Measurements from ENCODE around the gene CYP27B1.
A peak's percentile ranks its signal among the peaks of the same experiment; 100 is the strongest.

Gene CYP27B1

DNA sequence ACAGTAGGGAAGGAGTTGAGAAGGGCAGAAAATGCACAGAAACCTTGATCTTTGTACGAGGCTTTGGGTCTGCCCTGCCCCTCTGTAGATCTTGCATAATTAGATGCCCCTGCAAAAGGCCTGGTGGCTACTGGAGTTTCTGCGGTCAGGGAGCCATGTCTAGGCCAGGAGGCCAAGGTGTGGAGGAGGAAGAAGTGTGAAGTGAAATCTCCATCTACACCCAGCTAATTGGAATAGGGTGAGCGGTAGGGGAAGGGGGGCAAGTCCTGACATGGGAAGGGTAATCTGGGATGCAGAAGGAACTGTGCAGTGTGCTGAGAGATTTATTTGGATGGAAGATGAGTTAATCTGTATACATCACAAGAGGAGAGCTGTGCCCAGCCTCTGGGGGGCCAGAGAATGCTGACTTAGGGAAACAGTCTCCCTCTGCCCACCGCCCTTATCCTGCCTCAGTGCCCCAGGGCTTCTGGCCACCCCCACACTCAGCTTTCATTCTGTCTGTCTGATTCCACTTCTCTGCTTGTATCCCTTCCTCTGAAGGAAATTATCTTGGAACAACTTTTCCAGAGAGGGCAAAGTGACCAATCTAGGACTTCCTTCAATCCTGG is 5.4 kb downstream of the CYP27B1 start:
- no peak for DNase-seq (ENCODE audit: low read depth)
- H3K4me3 ChIP-seq (ENCODE audit: low read depth, low read length) = no peak overlapping the region
- TF ChIP-seq, protein P1, sequence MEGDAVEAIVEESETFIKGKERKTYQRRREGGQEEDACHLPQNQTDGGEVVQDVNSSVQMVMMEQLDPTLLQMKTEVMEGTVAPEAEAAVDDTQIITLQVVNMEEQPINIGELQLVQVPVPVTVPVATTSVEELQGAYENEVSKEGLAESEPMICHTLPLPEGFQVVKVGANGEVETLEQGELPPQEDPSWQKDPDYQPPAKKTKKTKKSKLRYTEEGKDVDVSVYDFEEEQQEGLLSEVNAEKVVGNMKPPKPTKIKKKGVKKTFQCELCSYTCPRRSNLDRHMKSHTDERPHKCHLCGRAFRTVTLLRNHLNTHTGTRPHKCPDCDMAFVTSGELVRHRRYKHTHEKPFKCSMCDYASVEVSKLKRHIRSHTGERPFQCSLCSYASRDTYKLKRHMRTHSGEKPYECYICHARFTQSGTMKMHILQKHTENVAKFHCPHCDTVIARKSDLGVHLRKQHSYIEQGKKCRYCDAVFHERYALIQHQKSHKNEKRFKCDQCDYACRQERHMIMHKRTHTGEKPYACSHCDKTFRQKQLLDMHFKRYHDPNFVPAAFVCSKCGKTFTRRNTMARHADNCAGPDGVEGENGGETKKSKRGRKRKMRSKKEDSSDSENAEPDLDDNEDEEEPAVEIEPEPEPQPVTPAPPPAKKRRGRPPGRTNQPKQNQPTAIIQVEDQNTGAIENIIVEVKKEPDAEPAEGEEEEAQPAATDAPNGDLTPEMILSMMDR (IDR thresholded peaks at IDR 0.05; ENCODE audit: insufficient read depth, low read depth, low read length, missing control alignments) = no peak

DNA sequence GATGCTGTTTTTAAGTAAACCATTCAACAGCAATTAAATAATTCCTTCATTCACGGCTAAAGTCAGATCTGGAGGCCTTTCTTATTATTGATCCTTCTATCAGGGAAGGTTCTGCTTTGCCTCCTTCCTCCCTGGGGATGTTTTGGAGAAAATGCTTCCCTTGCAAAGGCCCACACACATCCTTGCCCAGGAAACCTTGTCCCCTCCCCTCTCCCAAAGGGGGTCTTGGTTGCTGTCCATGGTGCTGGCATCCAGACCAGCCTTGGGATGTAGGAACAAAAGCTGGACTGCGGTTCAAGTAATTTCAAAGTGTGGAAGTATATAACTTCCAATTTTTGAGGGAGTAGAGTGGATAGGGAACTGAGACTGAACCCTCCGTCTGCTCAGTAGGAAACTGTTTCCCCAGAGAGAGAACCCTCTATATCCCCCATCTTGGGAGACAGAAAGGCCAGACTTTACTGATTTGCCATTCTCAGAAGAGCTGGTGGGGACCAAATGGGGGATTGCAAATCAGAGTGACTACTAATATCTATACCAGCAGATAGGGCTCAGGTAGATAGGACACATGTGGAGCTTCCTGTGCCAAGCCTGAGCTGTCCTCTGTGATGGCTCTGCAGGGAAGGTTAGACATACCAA is 6.4 kb downstream of the CYP27B1 start:
- TF ChIP-seq, protein P1 (IDR thresholded peaks at IDR 0.05; ENCODE audit: insufficient read depth, low read depth, low read length, missing control alignments) = no peak
- no peak overlapping the region for H3K4me3 ChIP-seq (ENCODE audit: low read depth, low read length)
- DNase-seq (ENCODE audit: low read depth) = no peak

DNA sequence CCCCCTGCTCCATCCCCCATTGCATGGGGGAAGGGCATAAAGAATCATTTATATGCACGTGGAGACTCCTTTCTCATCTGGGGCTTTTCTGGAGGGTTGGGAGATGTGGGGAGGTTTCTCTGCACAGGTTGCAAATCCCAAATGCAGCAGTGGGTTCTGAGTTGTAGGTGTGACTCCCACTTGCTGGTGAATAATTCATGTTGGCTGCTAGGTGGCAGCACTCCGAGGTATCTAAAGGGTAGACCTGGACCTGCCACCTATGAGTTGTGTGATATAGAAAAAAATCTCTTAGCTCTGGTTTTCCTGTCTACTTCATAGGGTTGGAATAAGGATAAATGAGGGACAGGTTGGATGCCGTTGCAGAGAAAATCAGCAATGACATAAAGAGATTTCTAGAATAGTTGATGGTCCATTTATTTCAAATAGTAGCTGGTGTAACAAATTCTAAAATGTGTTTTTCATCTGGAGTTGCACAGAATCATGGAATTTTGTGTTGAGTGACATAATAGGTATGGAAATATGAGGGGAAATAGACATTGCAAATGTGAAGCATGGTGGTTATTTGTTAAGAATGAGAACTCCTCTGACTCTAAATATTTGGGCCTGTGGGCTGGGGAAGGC is 7.4 kb downstream of the CYP27B1 start:
- H3K4me3 ChIP-seq (ENCODE audit: low read depth, low read length) = no peak overlapping the region
- DNase-seq (ENCODE audit: low read depth) = peak; percentile 64
- TF ChIP-seq, protein P1 (IDR thresholded peaks at IDR 0.05; ENCODE audit: insufficient read depth, low read depth, low read length, missing control alignments) = peak; percentile 51

DNA sequence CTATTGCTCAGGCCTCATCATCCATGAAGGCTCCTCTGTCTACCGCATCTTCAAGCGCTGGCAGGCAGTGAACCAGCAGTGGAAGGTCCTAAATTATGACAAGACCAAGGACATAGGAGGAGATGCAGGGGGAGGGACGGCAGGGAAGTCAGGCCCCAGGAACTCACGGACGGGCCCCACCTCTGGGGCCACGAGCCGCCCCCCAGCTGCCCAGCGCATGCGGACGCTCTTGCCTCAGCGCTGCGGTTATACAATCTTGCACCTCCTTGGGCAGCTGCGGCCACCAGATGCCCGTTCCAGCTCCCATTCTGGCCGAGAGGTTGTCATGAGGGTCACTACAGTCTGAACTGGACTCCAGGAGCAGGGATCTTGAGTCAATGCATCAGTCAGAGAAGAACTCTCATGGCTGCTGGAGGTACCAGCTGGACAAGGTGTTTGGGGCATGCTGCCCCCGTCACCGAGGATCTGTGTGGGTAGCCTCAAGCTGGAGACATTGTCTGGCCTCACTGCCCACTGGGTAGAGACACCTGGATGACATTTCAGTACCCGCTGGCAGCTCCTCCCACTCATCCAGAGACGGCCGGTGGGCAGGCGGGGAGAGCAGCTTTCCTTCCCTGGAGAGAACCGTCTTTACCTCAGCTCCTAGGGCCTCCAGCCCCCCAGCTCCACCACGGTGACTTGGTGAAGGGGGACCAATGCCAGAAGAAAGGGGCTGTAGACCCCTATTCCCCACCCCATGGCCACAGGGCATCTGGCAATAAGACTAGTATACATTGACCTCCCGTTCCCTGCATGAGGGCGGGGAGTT is 8.1 kb downstream of the CYP27B1 start:
- TF ChIP-seq, protein P1 (IDR thresholded peaks at IDR 0.05; ENCODE audit: insufficient read depth, low read depth, low read length, missing control alignments) = no peak
- no peak for DNase-seq (ENCODE audit: low read depth)
- H3K4me3 ChIP-seq (ENCODE audit: low read depth, low read length) = no peak overlapping the region

DNA sequence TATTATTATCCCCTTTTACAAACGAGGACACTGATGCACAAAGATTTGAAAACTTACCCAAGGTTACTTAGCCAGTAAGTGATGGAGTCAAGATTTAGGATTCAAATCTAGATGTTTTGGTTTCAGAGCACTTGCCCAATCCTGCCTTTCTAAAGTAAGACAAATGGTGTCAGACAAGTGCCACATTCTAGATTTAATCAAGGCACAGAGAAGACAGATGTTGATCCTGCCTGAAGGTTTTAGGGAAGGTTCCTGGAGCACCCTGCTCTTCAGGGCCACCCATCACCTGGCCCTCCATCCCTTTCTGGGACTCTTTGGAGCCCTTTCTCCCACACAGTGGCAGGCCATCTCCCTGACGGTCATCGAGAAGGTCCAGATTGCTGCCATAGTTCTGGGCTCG is 9.1 kb downstream of the CYP27B1 start:
- TF ChIP-seq, protein P1 (IDR thresholded peaks at IDR 0.05; ENCODE audit: insufficient read depth, low read depth, low read length, missing control alignments) = no peak
- H3K4me3 ChIP-seq (ENCODE audit: low read depth, low read length) = no peak overlapping the region
- DNase-seq (ENCODE audit: low read depth) = no peak

DNA sequence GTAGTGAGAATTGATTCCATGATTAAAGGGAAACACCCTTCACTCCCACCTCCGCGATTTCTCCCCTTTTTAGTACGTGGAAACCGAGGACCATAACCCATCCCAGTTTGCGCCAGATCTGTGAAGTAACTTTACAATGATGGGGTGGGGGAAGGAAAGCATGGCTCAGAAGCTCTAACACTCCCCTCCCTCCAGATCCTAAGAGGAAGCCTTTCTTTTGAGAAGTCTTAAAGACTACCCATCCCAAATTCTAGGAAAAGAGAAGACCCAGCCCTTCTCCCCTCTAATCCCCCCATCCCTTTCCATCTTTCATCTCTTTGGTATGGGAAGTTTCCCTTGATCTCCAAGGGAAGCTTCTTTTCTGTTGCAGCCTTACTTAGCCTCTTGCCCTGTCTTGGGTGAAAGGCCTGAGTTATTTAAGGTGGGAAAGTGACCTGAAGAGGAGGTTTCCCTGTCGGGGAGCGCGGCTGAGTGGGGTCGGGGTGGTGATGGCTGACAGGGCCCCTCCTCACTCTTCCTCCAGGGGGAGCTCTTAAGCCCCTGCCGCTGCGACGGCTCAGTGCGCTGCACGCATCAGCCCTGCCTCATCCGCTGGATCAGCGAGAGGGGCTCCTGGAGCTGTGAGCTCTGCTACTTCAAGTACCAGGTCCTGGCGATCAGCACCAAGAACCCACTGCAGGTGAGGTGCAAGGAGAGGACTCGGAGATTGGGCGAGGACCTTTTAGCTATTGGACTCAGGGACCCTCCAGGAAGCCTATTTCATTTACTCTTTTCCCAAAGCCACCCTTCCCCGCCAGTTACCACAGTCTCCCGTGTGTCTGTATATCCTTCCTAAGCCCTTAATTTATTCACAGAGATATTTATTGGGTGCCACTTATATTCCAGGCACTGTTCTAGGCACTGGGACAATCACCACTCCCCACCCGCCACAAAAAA is 10.2 kb downstream of the CYP27B1 start:
- DNase-seq (ENCODE audit: low read depth) = peak; percentile 79

More for the DNA sequence above, 10.2 kb downstream of the CYP27B1 start:
- TF ChIP-seq, protein P1 (IDR thresholded peaks at IDR 0.05; ENCODE audit: insufficient read depth, low read depth, low read length, missing control alignments) = peak; percentile 89
- H3K4me3 ChIP-seq (ENCODE audit: low read depth, low read length) = peak overlapping the region; percentile 70

Data from GM12865 (cell line).